Suprapubic skin (tissue), 4 donors: ENCODE results near the gene PNP.

Source experiments
- EP300 ChIP-seq: sonication (generic); formaldehyde crosslinking; IDR thresholded peaks from one replicate; pipeline ENCODE4 v1.6.1; 2017; ENCODE audit warnings: antibody characterized with exemption
- POLR2A ChIP-seq, 2 donors: fragments of 450-650 bp; IDR thresholded peaks; one replicate each; pipeline ENCODE4 v1.6.1; 2017; ENCODE audit warnings: antibody characterized with exemption in 2 of 2, mild to moderate bottlenecking in 2 of 2, moderate library complexity in 2 of 2
- POLR2AphosphoS5 ChIP-seq, 3 donors: sonication (generic); formaldehyde crosslinking; IDR thresholded peaks; one replicate each; pipeline ENCODE4 v1.6.1; 2017; ENCODE audit warnings: antibody characterized with exemption in 3 of 3
- TF ChIP-seq, protein P1 (sequence below), 2 donors: fragments of 200-600 bp in 1 of 2; fragments of 450-650 bp in 1 of 2; sonication (generic) in 1 of 2; IDR thresholded peaks; one replicate each; pipeline ENCODE4 v1.5.1; 2016 to 2019; ENCODE audit warnings: antibody characterized with exemption in 2 of 2, mild to moderate bottlenecking in 1 of 2, moderate library complexity in 1 of 2

DNA sequence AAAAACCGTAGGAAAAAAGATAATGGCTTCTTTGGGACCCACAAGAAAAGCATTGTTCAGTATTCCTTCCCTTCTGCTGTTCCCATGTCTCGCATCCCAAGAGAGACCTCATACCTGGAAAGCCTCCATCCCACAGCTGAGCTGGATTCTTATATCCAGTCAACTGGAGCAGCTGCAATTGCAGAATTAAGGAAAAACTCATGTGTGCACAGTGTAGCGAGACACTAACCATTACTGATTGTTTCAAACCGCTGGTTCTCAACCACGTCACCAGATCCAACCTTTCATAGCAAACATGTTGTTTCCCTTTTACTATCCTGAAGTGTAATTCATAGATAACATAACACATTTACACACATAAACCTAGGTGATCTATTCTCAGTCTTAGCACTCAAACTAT, 30.7 kb downstream of the PNP start:
- TF ChIP-seq, protein P1, sequence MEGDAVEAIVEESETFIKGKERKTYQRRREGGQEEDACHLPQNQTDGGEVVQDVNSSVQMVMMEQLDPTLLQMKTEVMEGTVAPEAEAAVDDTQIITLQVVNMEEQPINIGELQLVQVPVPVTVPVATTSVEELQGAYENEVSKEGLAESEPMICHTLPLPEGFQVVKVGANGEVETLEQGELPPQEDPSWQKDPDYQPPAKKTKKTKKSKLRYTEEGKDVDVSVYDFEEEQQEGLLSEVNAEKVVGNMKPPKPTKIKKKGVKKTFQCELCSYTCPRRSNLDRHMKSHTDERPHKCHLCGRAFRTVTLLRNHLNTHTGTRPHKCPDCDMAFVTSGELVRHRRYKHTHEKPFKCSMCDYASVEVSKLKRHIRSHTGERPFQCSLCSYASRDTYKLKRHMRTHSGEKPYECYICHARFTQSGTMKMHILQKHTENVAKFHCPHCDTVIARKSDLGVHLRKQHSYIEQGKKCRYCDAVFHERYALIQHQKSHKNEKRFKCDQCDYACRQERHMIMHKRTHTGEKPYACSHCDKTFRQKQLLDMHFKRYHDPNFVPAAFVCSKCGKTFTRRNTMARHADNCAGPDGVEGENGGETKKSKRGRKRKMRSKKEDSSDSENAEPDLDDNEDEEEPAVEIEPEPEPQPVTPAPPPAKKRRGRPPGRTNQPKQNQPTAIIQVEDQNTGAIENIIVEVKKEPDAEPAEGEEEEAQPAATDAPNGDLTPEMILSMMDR (IDR thresholded peaks at IDR 0.05) = no peak
- TF ChIP-seq EP300 = no peak
- no peak for TF ChIP-seq POLR2A (IDR thresholded peaks at IDR 0.05)
- no peak for TF ChIP-seq POLR2AphosphoS5 (IDR thresholded peaks at IDR 0.05)
